Esophagus muscularis mucosa (tissue), 3 donors: Measurements from ENCODE around the gene TLE5.

ENCODE experiments used
- POLR2A ChIP-seq: fragments of 450-650 bp; IDR thresholded peaks from one replicate; pipeline ENCODE4 v1.6.1; 2017; ENCODE audit warnings: antibody characterized with exemption, moderate library complexity, mild to moderate bottlenecking, low read depth
- TF ChIP-seq, protein P1 (sequence below), 3 experiments: fragments of 200-600 bp in 2 of 3; fragments of 450-650 bp in 1 of 3; sonication (generic) in 2 of 3; IDR thresholded peaks; one replicate each; pipeline ENCODE4 v1.5.1; 2017 to 2019; ENCODE audit warnings: antibody characterized with exemption in 3 of 3, mild to moderate bottlenecking in 2 of 3, moderate library complexity in 1 of 3

DNA sequence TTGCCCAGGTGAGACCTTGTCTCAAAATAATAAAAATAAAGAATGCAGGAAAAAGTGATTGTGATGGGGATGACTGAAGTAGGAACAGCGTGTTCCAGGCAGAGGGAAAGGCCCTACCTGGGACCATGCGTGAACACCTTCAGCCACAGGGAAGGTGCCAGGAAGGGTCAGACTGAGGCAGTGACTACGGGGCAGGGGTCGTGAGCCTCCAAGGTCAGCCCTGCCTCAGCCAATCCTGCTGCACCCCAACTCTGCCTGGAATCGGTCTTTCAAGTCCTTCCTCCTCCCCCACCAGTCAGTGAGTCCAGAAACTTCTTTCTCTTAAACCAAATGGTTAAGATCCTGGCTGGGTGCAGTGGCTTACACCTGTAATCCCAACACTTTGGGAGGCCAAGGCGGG is 17.1 kb downstream of the TLE5 start:
- TF ChIP-seq, protein P1, sequence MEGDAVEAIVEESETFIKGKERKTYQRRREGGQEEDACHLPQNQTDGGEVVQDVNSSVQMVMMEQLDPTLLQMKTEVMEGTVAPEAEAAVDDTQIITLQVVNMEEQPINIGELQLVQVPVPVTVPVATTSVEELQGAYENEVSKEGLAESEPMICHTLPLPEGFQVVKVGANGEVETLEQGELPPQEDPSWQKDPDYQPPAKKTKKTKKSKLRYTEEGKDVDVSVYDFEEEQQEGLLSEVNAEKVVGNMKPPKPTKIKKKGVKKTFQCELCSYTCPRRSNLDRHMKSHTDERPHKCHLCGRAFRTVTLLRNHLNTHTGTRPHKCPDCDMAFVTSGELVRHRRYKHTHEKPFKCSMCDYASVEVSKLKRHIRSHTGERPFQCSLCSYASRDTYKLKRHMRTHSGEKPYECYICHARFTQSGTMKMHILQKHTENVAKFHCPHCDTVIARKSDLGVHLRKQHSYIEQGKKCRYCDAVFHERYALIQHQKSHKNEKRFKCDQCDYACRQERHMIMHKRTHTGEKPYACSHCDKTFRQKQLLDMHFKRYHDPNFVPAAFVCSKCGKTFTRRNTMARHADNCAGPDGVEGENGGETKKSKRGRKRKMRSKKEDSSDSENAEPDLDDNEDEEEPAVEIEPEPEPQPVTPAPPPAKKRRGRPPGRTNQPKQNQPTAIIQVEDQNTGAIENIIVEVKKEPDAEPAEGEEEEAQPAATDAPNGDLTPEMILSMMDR (IDR thresholded peaks at IDR 0.05): no peak
- no peak for TF ChIP-seq POLR2A
